AG10803 (cell line): ENCODE results near the gene FCHSD2.

Source experiments
- DNase-seq: peaks from one replicate; pipeline ENCODE4 v3.0.0; 2010; ENCODE audit warnings: low read depth
- H3K4me3 ChIP-seq: 2 replicates; pipeline ENCODE4 v1.5.1; 2011; ENCODE audit warnings: mild to moderate bottlenecking, low read length, control low read depth
- CTCF ChIP-seq: conservative IDR thresholded peaks from 2 replicates; pipeline ENCODE4 v1.5.1; 2011; ENCODE audit warnings: mild to moderate bottlenecking, low read length, control low read depth, inconsistent platforms

FCHSD2 gene

GRCh38 chr11:73157101-73158010, 15.2 kb upstream of the FCHSD2 start:
- TF ChIP-seq CTCF = no peak
- DNase-seq = peak; percentile 73
- no peak overlapping the region for H3K4me3 ChIP-seq

GRCh38 chr11:73156686-73157085, 14.6 kb upstream of the FCHSD2 start:
- no peak for DNase-seq
- H3K4me3 ChIP-seq = no peak overlapping the region
- TF ChIP-seq CTCF = no peak

DNA sequence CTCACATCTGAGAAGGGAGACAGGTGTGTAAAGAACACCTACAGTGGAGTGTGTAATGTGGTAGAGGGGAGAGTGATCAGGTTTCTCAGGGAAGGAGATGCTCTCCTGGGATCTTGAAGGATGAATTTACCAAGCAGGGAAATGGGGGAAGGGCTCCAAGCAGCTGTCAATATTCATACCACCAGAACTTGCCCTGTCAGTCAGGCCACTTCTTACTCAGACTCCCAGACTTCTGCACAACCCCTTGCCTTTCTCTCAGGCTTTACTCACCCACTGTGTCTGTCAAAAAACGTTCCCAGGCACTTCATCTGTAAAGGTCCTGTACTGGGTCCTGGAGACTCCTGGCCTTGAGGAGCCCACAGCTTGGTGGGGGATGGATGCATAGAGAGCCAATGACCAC, 14.0 kb upstream of the FCHSD2 start:
- DNase-seq = no peak
- H3K4me3 ChIP-seq = no peak overlapping the region
- TF ChIP-seq CTCF = no peak

DNA sequence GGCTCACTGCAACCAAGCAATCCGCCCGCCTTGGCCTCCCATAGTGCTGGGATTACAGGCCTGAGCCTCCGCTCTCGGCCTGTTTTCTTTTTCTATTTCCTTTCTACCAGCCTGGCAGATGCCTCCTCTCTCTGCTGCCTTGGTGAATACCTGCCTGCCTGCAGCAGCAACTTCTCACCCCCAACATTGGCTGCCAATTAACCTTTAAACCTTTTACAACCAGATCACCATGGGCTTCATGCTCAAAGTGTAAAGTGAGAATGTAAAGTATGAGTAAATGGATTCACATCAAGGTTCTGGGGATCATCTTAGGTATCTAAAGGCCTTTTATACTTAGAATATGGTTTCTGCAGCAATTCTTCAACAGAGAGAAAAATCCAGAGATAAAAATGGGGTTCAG, 13.0 kb upstream of the FCHSD2 start:
- no peak overlapping the region for H3K4me3 ChIP-seq
- no peak for DNase-seq
- no peak for TF ChIP-seq CTCF

- DNase-seq = no peak
- H3K4me3 ChIP-seq = no peak overlapping the region
- TF ChIP-seq CTCF = no peak
These were observed 12.1 kb upstream of the FCHSD2 start for GRCh38 chr11:73154178-73154577.

DNA sequence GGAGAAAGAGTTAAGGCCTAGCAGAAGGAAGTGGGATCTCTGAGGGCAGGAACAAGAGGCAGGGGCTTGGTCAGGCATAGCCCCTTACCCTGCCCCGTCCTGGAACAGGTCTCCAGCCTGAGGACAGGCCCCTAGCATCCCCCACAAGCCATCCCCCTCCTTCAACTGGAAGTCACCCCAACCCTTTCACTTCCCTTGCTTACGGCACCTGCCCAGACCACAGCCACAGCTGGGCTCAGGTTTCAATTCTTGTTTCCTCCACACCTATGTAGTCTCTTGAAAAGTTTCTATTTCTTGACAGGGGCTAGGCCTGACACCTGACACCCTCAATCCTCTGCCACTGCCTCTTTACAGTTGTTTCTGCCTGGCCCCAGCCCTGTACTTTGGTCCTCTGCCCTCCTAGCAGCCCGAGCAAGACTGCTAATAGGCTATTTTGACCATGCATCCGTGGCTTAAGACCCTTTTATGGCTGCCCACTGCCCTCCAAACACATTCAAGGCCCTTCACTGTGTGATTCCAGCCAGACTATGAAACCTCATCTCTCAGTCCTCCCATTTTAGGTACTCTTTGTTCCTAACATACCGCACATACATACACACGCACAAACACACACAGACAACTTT, 10.9 kb upstream of the FCHSD2 start:
- no peak for TF ChIP-seq CTCF
- no peak for DNase-seq
- H3K4me3 ChIP-seq = no peak overlapping the region
